ENCODE results near the gene DCAF8L1. TPM values are rescaled to one million over a fixed set of nuclear protein-coding genes. Genes with fewer than 3 reads are reported as not detected.

Gene DCAF8L1
- total RNA-seq (not detected), polyA plus RNA-seq (not detected)
- long read RNA-seq, donor 1, result 0 reads
- long read RNA-seq, donor 2, result 0 reads
- long read RNA-seq, donor 3, result 0 reads

- Histone ChIP-seq H3K4me3 (no peak within 1 kb of the TSS), H3K4me1 (no peaks in the 10 kb centered on the region), H3K36me3 (no peaks in the 10 kb centered on the region), H3K27me3 (no peaks in the 10 kb centered on the region), H3K27ac (no peak within 1 kb of the TSS), H3K9me3 (no peaks in the 10 kb centered on the region)
- 90 to 94% methylated on average over 14 of the region's 14 CpGs for WGBS, 2 donors
- DNase-seq, result no peak
- no peak for ATAC-seq
- TF ChIP-seq CTCF (IDR thresholded peaks at IDR 0.05), result no peak
- intact Hi-C loops (cut with DNase I), result no loop called here
Measured at GRCh38 chrX:27981349-27981748, at the start of gene DCAF8L1. TSS of gene DCAF8L1 (minus strand) at chrX:27981449. CDS start at chrX:27981334, 115 bp downstream.

DNA sequence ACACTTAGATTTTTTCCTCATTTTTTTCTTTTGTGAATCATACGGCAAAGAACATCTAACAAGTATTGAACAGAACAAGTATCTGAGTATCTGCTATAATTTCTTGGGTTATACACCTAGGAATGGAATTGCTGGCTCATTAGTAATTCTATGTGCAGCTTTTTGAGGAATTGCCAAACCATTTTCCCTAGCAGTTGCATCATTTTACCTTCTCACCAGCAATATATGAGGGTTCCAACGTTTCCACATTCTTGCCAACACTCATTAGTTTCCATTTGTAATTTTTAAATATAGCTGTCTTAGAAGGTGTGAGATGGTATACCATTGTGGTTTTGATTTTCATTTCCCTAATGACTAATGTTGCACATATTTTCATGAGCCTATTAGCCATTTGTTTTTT is 41.1 kb upstream of the DCAF8L1 start:
- 71 to 78% methylated on average over 2 of the region's 2 CpGs for WGBS, 2 donors
- H3K36me3 ChIP-seq, result no peaks in the 10 kb centered on the region
- no peak overlapping the region for H3K27ac ChIP-seq

GRCh38 chrX:28016823-28017222 is 35.6 kb upstream of the DCAF8L1 start:
- ATAC-seq (no peak), DNase-seq (no peak)
- Histone ChIP-seq H3K4me1 (no peaks in the 10 kb centered on the region), H3K27me3 (no peaks in the 10 kb centered on the region), H3K4me3 (no peak overlapping the region), H3K9me3 (no peaks in the 10 kb centered on the region), H3K36me3 (no peaks in the 10 kb centered on the region), H3K27ac (no peak overlapping the region)
- no peak for TF ChIP-seq CTCF (IDR thresholded peaks at IDR 0.05)
- WGBS, 2 donors, result 75 to 88% methylated on average over 1 of the region's 1 CpG
- intact Hi-C loops (cut with DNase I), result no loop called here

More for the DNA sequence above, 41.1 kb upstream of the DCAF8L1 start:
- H3K4me3 ChIP-seq, result no peak overlapping the region
- no peak for DNase-seq
- no peak for ATAC-seq
- no peaks in the 10 kb centered on the region for H3K27me3 ChIP-seq
- intact Hi-C loops (cut with DNase I), result no loop called here
- no peak for TF ChIP-seq CTCF (IDR thresholded peaks at IDR 0.05)
- no peaks in the 10 kb centered on the region for H3K4me1 ChIP-seq
- H3K9me3 ChIP-seq, result peaks cover 0 to 6% (median 0%) of the 10 kb centered on the region in 11 donors

GRCh38 chrX:28015993-28016392 is 34.7 kb upstream of the DCAF8L1 start:
- no peaks in the 10 kb centered on the region for H3K27me3 ChIP-seq
- no peaks in the 10 kb centered on the region for H3K4me1 ChIP-seq
- intact Hi-C loops (cut with DNase I), result no loop called here
- no peak overlapping the region for H3K27ac ChIP-seq
- ATAC-seq (no peak), DNase-seq (no peak)
- no peaks in the 10 kb centered on the region for H3K9me3 ChIP-seq
- H3K4me3 ChIP-seq, result no peak overlapping the region
- TF ChIP-seq CTCF (IDR thresholded peaks at IDR 0.05), result no peak
- WGBS, 2 donors, result 91 to 94% methylated on average over 6 of the region's 6 CpGs
- H3K36me3 ChIP-seq, result no peaks in the 10 kb centered on the region
